RPMI8226 (cell line): ENCODE results near the gene HKDC1.
"Not testable (repeated sequence)": the region's sequence is repeated elsewhere in the genome, so short reads cannot be mapped to it uniquely, and the experiment has no call there.

ENCODE experiments used
- DNase-seq: peaks from one replicate; pipeline ENCODE4 v3.0.0-alpha.2; 2015

HKDC1 gene

GRCh38 chr10:69220041-69220451, at the start of gene HKDC1:
Gene HKDC1 (plus strand): TSS chr10:69220332. CDS start chr10:69220436, 104 bp downstream.
- DNase-seq, result no peak

GRCh38 chr10:69172241-69172982, 47.7 kb upstream of the HKDC1 start:
- DNase-seq, result no peak

- not testable (repeated sequence) for DNase-seq
These were observed 44.8 kb upstream of the HKDC1 start for GRCh38 chr10:69175326-69175725.

- DNase-seq, result no peak
These were observed 43.3 kb upstream of the HKDC1 start for GRCh38 chr10:69176823-69177222.

- DNase-seq, result peak; percentile 43
These were observed 40.9 kb upstream of the HKDC1 start for GRCh38 chr10:69179089-69179742.

GRCh38 chr10:69179743-69180524, 40.2 kb upstream of the HKDC1 start, which contains the start of gene SUPV3L1:
Gene SUPV3L1 (plus strand): TSS chr10:69180234. CDS start chr10:69180292, 58 bp downstream.
- DNase-seq, result peak; percentile 95

GRCh38 chr10:69180525-69181204, 39.5 kb upstream of the HKDC1 start:
- peak; percentile 6 for DNase-seq

- no peak for DNase-seq
These were observed 38.7 kb upstream of the HKDC1 start for GRCh38 chr10:69181433-69181832.

- no peak for DNase-seq
These were observed 38.1 kb upstream of the HKDC1 start for GRCh38 chr10:69182005-69182404.

GRCh38 chr10:69186524-69186923, 33.6 kb upstream of the HKDC1 start:
- no peak for DNase-seq

GRCh38 chr10:69201045-69201444, 19.1 kb upstream of the HKDC1 start:
- no peak for DNase-seq

- no peak for DNase-seq
These were observed 17.8 kb upstream of the HKDC1 start for GRCh38 chr10:69202332-69202731.

GRCh38 chr10:69208761-69209160, 11.4 kb upstream of the HKDC1 start:
- no peak for DNase-seq

- DNase-seq, result no peak
These were observed 10.2 kb upstream of the HKDC1 start for GRCh38 chr10:69209787-69210484.

GRCh38 chr10:69211104-69211503, 9.0 kb upstream of the HKDC1 start:
- DNase-seq, result no peak

GRCh38 chr10:69211524-69211923, 8.6 kb upstream of the HKDC1 start:
- DNase-seq, result no peak

- DNase-seq, result peak; percentile 43
These were observed 6.4 kb upstream of the HKDC1 start for GRCh38 chr10:69213591-69214311.

GRCh38 chr10:69214666-69215131, 5.4 kb upstream of the HKDC1 start:
- DNase-seq, result no peak

- no peak for DNase-seq
These were observed 4.5 kb upstream of the HKDC1 start for GRCh38 chr10:69215405-69216171.

GRCh38 chr10:69216577-69217118, 3.5 kb upstream of the HKDC1 start:
- no peak for DNase-seq
